B cell (primary cell): ENCODE results near the gene HSBP1.

Source experiments
- CTCF ChIP-seq: fragments of 200-600 bp; IDR thresholded peaks from one replicate; pipeline ENCODE4 v1.8.0; 2022; ENCODE audit warnings: antibody characterized with exemption, mild to moderate bottlenecking
- EZH2 ChIP-seq: IDR thresholded peaks from 2 replicates; pipeline ENCODE4 v1.6.1; 2012; ENCODE audit warnings: borderline replicate concordance, low read depth, mild to moderate bottlenecking, moderate library complexity, low read length; ENCODE audit not compliant: insufficient read depth, poor library complexity, severe bottlenecking

- no peak for TF ChIP-seq CTCF
- TF ChIP-seq EZH2 = no peak
These were observed 22.3 kb upstream of the HSBP1 start for GRCh38 chr16:83785455-83785854.
